HG03108 (cell line): ENCODE data around the gene GJB3.
"Not testable (repeated sequence)": the region's sequence is repeated elsewhere in the genome, so short reads cannot be mapped to it uniquely, and the experiment has no call there.

Experiments used
- ATAC-seq: cut with Tn5 transposase; IDR thresholded peaks from one replicate; pipeline ENCODE4 v1.9.1; 2021; ENCODE audit warnings: moderate library complexity; ENCODE audit not compliant: unreplicated experiment

GJB3 gene

GRCh38 chr1:34818862-34819261 is 37.8 kb downstream of the GJB3 start:
- not testable (repeated sequence) for ATAC-seq

GRCh38 chr1:34822202-34822601 is 41.2 kb downstream of the GJB3 start:
- ATAC-seq: no peak

GRCh38 chr1:34824817-34825454 is 43.9 kb downstream of the GJB3 start:
- ATAC-seq: no peak

GRCh38 chr1:34825455-34826091 is 44.6 kb downstream of the GJB3 start:
- no peak for ATAC-seq

GRCh38 chr1:34827341-34827941 is 46.4 kb downstream of the GJB3 start:
- ATAC-seq: no peak

- ATAC-seq: no peak
Measured at GRCh38 chr1:34828611-34829010, 47.6 kb downstream of the GJB3 start.

DNA sequence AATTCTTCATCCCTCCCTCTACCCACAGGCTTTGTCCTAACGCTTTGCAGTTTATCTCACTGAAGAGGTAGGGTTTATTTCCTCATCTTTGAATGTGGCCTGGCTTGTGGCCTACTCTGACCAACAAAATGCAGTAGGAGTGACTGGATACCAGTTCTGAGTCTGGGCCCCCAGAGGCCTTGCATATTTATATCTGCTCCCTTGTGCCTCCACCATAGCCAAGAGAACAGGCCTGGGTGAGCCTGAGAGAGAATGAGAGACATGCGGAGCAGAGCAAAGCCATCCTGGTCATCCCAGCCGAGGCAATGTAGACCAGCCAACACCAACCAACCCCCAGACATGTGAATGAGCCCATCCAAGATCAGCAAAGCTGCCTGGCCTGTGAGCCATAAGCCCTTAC is 48.2 kb downstream of the GJB3 start:
- ATAC-seq: no peak

- ATAC-seq: no peak
Measured at GRCh38 chr1:34831721-34832246, 50.8 kb downstream of the GJB3 start.

DNA sequence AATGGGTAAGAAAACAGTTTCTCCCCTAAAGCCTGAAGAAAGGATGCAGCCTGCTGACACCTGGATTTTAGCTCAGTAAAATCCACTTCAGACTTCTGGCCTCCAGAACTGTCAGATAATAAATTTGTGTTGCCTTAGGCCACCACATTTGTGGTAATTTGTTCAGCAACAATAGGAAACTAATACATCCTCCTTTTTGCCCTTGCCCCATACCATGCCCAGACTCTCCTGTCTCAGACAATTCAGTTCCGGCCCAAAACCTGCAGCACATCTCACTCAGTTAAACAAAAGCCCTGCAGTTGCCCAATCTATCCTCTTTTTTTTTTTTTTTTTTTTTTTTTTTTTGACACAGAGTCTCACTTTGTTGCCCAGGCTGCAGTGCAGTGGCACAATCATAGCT is 52.7 kb downstream of the GJB3 start:
- no peak for ATAC-seq
